ENCODE data around the gene MC2R. TPM values are rescaled to one million over a fixed set of nuclear protein-coding genes. Genes with fewer than 3 reads are reported as not detected.

MC2R gene
- total and polyA plus RNA-seq, 8 donors = 0.04 to 0.29 (median 0.19) TPM; not detected in 5

DNA sequence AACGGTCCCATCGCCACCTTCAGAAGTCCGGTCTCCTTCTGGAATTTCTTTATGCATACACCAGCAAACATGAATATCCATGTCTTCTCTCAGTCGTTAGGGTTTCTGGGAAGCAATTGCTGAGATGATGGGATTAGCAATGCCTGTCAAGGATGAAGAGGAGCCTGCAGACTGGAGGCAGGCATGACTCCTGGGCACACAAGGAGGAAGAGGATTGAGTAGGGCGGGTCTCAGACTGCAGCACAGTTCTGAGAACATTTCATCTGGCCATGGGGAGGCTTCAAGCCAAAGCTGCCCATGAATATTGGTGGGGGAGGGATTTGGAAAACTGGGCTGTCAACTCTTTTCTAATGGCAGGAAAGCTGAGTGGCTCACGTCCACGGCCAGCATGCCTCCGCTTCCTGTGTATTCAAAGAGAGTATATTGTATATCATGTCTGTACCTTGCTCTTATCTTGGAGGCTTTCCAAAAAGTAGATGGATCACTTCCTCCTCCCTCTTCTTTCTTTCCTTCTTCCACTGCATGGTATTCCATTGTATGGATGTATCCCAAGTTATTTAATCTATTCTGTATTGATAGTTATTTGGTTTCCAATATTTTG, 24.5 kb downstream of the MC2R start:
- peaks cover 0 to 4% of the 10 kb centered on the region in 2 donors for H3K27me3 ChIP-seq
- intact Hi-C loops (cut with DNase I) = loop anchor here in 1 of 2 donors (10.0 kb wide), 1 partner anchor 56 kb away; no protein-coding TSS in a partner anchor

DNA sequence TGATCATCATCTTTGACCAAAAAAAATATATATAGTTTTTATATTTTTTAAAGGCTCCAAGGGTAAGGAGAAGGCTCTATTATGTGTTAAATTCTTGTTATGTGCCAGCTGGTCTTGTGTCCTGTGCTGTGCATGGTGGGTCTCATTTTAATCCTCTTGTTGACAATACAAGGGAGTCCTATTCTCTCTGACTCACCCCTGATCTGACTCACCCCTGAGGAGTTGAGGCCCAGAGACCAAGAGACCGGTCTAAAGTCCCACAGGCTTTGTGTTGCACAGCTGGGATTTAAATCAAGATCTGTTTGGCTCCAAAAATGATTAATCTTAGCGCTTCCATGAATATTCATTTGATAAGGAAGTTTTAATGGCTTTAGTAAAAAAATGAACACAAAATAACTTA, 25.7 kb downstream of the MC2R start:
- Histone ChIP-seq H3K9me3 (no peaks in the 10 kb centered on the region), H3K27me3 (no peaks in the 10 kb centered on the region), H3K36me3 (no peaks in the 10 kb centered on the region), H3K4me3 (no peak overlapping the region), H3K4me1 (no peaks in the 10 kb centered on the region), H3K27ac (no peak overlapping the region)
- intact Hi-C loops (cut with DNase I) = loop anchor here in 1 of 2 donors (10.0 kb wide), 1 partner anchor 55 kb away; no protein-coding TSS in a partner anchor
- TF ChIP-seq, protein P1, sequence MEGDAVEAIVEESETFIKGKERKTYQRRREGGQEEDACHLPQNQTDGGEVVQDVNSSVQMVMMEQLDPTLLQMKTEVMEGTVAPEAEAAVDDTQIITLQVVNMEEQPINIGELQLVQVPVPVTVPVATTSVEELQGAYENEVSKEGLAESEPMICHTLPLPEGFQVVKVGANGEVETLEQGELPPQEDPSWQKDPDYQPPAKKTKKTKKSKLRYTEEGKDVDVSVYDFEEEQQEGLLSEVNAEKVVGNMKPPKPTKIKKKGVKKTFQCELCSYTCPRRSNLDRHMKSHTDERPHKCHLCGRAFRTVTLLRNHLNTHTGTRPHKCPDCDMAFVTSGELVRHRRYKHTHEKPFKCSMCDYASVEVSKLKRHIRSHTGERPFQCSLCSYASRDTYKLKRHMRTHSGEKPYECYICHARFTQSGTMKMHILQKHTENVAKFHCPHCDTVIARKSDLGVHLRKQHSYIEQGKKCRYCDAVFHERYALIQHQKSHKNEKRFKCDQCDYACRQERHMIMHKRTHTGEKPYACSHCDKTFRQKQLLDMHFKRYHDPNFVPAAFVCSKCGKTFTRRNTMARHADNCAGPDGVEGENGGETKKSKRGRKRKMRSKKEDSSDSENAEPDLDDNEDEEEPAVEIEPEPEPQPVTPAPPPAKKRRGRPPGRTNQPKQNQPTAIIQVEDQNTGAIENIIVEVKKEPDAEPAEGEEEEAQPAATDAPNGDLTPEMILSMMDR (IDR thresholded peaks at IDR 0.05) = no peak
- DNase-seq (no peak), ATAC-seq (peak; percentile 18)

More for the DNA sequence above, 24.5 kb downstream of the MC2R start:
- TF ChIP-seq, protein P1 (IDR thresholded peaks at IDR 0.05) = no peak
- H3K4me1 ChIP-seq = no peaks in the 10 kb centered on the region
- ATAC-seq (no peak), DNase-seq (no peak)
- no peaks in the 10 kb centered on the region for H3K36me3 ChIP-seq
- no peak overlapping the region for H3K4me3 ChIP-seq
- no peak overlapping the region for H3K27ac ChIP-seq
- no peaks in the 10 kb centered on the region for H3K9me3 ChIP-seq

DNA sequence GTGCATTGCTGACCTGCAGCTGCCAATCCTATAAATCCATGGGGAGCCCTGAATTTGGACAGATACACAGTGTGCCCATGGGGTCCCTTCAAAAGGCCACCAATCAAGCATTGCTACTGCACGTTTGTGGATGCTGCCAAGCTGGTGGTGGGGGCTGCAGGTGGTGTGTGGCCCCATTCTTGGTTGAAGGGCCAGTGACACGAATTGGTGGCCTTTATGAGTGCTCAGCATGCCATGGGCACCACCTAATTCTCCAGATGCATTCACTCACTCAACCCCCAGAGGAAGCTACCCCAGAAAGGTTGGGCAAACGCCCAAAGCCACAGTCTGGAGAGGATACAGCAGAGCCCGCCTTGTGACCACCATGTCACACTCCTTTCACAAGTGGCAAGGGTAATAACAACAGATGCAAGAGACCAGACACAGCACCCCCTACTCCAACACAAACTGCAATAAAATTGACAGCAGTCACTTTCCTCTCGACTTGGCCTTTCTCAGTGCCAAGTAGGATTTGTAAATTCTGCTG, 27.1 kb downstream of the MC2R start:
- no peaks in the 10 kb centered on the region for H3K36me3 ChIP-seq
- no peak for ATAC-seq
- DNase-seq = no peak
- no peaks in the 10 kb centered on the region for H3K9me3 ChIP-seq
- no peaks in the 10 kb centered on the region for H3K4me1 ChIP-seq
- no peak overlapping the region for H3K27ac ChIP-seq
- intact Hi-C loops (cut with DNase I) = no loop called here
- no peak overlapping the region for H3K4me3 ChIP-seq
- no peaks in the 10 kb centered on the region for H3K27me3 ChIP-seq
- TF ChIP-seq, protein P1 (IDR thresholded peaks at IDR 0.05) = no peak

DNA sequence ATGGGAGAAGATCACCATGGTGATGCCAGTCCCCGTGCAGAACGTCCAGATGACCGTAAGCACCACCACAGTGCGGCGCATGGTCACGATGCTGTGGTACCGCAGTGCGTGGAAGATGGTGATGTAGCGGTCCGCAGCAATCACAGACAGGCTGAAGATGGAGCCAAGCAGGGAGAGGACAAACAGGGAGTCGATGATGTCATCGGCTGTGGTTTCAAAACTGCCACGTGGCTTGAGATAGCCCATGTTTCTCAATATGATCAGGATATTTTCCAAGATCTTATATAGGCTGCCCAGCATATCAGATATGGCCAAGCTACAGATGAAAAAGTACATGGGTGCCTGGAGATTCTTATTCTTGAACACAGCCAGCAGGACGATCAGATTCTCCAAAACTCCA, 30.3 kb downstream of the MC2R start:
- H3K4me3 ChIP-seq = no peak overlapping the region
- DNase-seq (no peak), ATAC-seq (no peak)
- H3K36me3 ChIP-seq = no peaks in the 10 kb centered on the region
- TF ChIP-seq, protein P1 (IDR thresholded peaks at IDR 0.05) = no peak
- H3K4me1 ChIP-seq = no peaks in the 10 kb centered on the region
- H3K9me3 ChIP-seq = no peaks in the 10 kb centered on the region
- intact Hi-C loops (cut with DNase I) = no loop called here
- H3K27ac ChIP-seq = no peak overlapping the region
- no peaks in the 10 kb centered on the region for H3K27me3 ChIP-seq

DNA sequence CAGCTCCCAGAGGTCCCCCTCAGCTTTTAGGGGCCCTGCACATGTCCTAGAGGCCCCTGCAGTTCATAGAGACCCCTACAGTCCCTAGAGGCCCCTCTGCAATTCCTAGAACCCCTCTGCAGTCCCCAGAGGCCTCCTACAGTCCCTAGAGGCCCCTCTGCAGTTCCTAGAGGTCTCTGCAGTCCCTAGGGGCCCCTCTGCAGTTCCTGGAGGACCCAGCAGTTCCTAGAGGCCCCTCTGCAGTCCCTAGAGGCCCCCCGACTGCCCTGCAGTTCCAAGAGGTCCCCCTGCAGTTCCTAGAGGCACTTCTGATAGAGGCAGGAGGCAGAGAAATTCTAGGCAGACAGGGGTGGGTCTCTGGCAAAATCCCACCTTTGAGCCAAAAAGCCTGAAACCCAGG, 35.4 kb downstream of the MC2R start:
- no peaks in the 10 kb centered on the region for H3K36me3 ChIP-seq
- TF ChIP-seq, protein P1 (IDR thresholded peaks at IDR 0.05) = no peak
- H3K27me3 ChIP-seq = no peaks in the 10 kb centered on the region
- no peak overlapping the region for H3K27ac ChIP-seq
- no peaks in the 10 kb centered on the region for H3K4me1 ChIP-seq
- DNase-seq (no peak), ATAC-seq (no peak)
- intact Hi-C loops (cut with DNase I) = no loop called here
- H3K4me3 ChIP-seq = no peak overlapping the region
- no peaks in the 10 kb centered on the region for H3K9me3 ChIP-seq

All from left lung (tissue), 10 donors.